ENCODE results near the gene TTC39A. TPM values are rescaled to one million over a fixed set of nuclear protein-coding genes. Genes with fewer than 3 reads are reported as not detected.

Gene TTC39A
- total RNA-seq, 1 donor from 2014 or later = 26.9 TPM

DNA sequence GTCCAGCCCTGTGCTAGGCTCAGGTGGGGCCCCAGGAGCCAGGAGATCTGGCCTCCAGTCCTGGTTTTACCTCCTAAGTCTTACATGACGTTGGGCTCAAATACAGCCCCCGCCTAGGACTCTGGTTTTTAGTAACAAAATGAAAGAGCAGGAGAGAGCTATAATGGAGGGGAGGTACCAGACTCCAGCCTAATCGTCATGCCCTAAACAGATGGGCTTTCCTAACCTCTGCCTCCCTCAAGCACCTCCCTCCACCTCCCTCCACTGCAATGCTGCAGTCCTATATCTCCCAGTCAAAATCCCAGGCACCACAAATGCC is 28.6 kb downstream of the TTC39A start:
- no peak for DNase-seq (ENCODE audit: low read depth)
- Histone ChIP-seq H3K4me3 (ENCODE audit: low read depth, low read length) (no peak overlapping the region), H3K36me3 (ENCODE audit: control insufficient read depth, insufficient read depth, low read length) (no peaks in the 10 kb centered on the region), H3K27me3 (ENCODE audit: control insufficient read depth, insufficient read depth, low read length) (no peaks in the 10 kb centered on the region)
- TF ChIP-seq, protein P1, sequence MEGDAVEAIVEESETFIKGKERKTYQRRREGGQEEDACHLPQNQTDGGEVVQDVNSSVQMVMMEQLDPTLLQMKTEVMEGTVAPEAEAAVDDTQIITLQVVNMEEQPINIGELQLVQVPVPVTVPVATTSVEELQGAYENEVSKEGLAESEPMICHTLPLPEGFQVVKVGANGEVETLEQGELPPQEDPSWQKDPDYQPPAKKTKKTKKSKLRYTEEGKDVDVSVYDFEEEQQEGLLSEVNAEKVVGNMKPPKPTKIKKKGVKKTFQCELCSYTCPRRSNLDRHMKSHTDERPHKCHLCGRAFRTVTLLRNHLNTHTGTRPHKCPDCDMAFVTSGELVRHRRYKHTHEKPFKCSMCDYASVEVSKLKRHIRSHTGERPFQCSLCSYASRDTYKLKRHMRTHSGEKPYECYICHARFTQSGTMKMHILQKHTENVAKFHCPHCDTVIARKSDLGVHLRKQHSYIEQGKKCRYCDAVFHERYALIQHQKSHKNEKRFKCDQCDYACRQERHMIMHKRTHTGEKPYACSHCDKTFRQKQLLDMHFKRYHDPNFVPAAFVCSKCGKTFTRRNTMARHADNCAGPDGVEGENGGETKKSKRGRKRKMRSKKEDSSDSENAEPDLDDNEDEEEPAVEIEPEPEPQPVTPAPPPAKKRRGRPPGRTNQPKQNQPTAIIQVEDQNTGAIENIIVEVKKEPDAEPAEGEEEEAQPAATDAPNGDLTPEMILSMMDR (IDR thresholded peaks at IDR 0.05; ENCODE audit: insufficient read depth, low read length, poor library complexity, severe bottlenecking) = no peak

DNA sequence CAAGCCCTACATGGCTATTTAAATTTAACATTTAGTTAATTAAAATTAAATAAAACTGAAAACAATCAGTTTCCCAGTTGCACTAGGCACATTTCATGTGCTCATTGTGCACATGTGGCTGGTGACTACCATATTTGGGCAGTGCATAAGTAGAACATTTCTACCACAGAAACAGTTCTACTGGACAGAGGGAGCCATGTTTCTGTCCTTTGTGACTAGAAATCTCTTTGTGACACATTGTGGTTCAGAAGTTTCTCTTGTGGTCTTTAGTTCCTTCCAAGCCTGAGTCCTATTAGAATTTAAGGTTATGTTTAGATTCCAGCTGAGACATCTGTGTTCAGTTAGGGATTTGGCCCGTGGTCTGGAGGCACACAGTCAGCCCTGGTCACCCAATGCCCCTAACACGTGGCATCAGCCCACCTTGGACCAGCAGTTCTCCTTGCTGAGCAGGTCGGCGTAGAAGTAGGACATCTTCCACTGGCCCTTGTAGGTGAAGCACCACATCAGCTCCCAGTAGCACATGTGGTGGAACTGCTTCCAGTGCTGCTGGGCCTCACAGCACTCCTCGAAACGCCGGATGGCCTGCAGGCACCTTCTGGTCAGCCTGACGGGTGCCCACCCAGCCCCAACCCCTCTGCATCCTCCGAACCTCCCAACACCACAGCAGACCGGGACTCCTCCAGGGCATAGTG is 29.1 kb downstream of the TTC39A start:
- no peak for DNase-seq (ENCODE audit: low read depth)
- TF ChIP-seq, protein P1 (IDR thresholded peaks at IDR 0.05; ENCODE audit: insufficient read depth, low read length, poor library complexity, severe bottlenecking) = no peak

DNA sequence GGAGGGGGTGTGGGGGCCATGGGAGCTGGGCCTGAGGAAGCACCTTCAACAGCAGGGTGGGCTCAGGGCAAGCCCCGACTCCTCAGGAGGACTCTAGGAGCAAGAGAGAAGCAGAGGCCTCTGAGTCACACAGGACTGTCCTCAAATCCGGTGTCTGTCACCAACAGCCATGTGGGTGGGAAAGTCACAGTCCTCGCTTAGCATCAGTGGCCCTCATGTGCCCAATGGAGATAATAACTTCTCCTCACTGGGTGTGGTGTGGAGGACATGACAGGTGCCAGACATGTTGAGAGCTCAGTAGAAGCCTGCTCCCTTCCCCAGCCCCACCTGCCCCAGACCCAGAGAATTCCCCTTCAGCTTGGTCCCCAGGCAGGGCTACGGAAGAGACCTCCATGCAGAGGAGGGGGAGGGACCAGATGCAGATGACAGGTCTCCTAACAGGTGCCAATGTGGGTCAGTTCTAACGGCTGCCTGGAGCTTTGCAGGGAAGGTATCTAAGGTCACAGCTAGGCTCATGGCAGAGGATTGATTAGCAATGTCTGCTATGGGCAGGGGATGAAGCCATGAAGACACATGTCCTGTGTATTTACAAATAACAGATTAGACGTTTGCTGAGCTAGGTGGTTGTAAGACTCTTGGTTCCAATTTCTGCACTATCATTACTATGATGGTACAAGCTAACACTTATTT is 30.2 kb downstream of the TTC39A start:
- Histone ChIP-seq H3K4me3 (ENCODE audit: low read depth, low read length) (no peak overlapping the region), H3K36me3 (ENCODE audit: control insufficient read depth, insufficient read depth, low read length) (no peaks in the 10 kb centered on the region), H3K27me3 (ENCODE audit: control insufficient read depth, insufficient read depth, low read length) (no peaks in the 10 kb centered on the region)
- no peak for DNase-seq (ENCODE audit: low read depth)
- TF ChIP-seq, protein P1 (IDR thresholded peaks at IDR 0.05; ENCODE audit: insufficient read depth, low read length, poor library complexity, severe bottlenecking) = no peak

More for the DNA sequence above, 29.1 kb downstream of the TTC39A start:
- Histone ChIP-seq H3K4me3 (ENCODE audit: low read depth, low read length) (no peak overlapping the region), H3K36me3 (ENCODE audit: control insufficient read depth, insufficient read depth, low read length) (no peaks in the 10 kb centered on the region), H3K27me3 (ENCODE audit: control insufficient read depth, insufficient read depth, low read length) (no peaks in the 10 kb centered on the region)

DNA sequence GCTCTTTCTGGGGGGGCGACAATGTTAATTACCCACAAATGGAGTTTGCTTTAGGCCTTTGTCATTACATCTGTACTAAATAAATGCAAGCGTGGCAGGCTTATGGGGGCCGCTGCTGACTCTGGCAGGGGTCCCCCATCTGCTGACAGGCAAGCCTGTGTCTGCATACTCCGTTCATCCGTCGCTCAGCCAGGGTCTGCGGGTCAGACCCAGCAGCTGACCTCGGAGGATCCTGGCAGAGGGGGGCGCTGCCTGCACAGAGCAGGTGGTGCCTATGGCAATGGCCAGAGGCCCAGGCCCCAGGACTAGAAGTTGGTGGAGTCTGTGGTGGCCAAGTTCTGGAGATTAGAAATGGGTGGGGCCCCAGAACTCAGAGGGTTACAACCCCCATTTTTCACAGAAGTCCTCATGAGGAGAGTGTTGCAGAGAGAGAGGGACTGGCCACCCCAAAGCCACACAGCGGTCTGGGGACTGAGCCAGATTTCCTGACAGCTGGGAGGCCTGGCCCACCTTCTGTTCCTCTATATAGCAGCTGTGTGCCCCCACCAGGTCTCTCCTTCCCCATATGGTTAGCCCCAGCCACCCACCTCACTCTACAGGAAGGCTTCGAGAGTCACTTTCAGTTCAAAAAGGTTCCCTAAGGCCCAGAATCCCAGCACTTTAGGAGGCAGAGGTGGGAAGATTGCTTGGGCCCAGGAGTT is 31.0 kb downstream of the TTC39A start:
- Histone ChIP-seq H3K27me3 (ENCODE audit: control insufficient read depth, insufficient read depth, low read length) (no peaks in the 10 kb centered on the region), H3K36me3 (ENCODE audit: control insufficient read depth, insufficient read depth, low read length) (no peaks in the 10 kb centered on the region), H3K4me3 (ENCODE audit: low read depth, low read length) (no peak overlapping the region)
- no peak for DNase-seq (ENCODE audit: low read depth)
- TF ChIP-seq, protein P1 (IDR thresholded peaks at IDR 0.05; ENCODE audit: insufficient read depth, low read length, poor library complexity, severe bottlenecking) = no peak

DNA sequence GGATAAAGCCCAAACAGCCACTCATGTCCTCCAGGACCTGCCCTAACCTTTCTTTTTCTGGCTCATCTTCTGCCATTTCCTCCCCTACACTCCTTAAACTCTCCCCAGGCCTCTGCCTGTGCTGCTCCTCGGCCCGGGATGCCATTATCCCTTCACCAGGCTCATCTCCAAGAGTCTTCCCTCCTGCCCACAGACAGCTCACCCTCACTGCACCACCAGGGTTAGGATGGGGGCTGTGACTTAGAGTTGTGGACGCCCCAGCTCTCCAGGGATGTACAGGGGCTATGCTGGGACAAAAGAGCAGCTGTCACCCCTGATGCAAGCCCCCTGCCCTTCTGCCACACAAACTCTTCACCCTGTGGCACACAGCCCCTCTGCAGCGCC is 32.0 kb downstream of the TTC39A start:
- Histone ChIP-seq H3K27me3 (ENCODE audit: control insufficient read depth, insufficient read depth, low read length) (no peaks in the 10 kb centered on the region), H3K4me3 (ENCODE audit: low read depth, low read length) (no peak overlapping the region), H3K36me3 (ENCODE audit: control insufficient read depth, insufficient read depth, low read length) (no peaks in the 10 kb centered on the region)
- no peak for DNase-seq (ENCODE audit: low read depth)
- TF ChIP-seq, protein P1 (IDR thresholded peaks at IDR 0.05; ENCODE audit: insufficient read depth, low read length, poor library complexity, severe bottlenecking) = no peak

Measured in kidney epithelial cell (primary cell).